ENCODE data around the gene MAGI2. TPM values are rescaled to one million over a fixed set of nuclear protein-coding genes. Genes with fewer than 3 reads are reported as not detected.

Gene MAGI2
- total and polyA plus RNA-seq, 2 experiments from 2014 or later = 10.4 to 26.4 TPM

DNA sequence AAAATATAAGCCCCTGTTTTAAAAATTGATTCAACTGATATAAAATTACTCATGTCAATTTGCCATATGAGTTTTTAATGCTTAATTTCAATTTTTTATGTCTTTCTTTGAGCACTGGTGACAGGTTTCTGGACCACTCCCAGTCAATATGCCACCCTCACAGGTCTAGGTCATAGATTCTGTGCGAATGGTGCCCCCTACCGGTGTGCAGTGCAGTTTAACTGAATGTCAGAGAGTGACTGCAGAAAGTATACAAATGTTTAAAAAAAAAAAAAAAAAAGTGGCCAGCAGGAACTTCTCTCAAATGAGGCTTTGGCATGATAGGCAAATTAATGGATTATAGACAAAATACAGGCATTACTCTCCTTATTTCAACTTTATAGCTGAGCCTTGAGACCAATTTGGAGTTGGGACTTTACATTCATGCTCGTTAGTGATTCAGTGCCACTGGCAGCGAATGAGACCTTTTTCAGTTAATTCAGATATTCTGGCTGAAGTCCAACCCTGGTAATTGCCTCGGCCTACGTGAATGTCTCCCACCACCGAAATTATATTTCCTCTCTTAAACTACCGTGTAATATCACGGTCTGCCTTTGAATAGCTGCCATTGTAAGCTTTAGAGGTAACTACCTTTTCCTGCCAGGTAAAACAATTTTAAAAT, 1227.3 kb downstream of the MAGI2 start:
- Mint-ChIP-seq H3K9me3 (no peaks in the 10 kb centered on the region), H3K27me3 (ENCODE audit: insufficient read depth, low read depth, poor library complexity) (no peaks in the 10 kb centered on the region), H3K36me3 (ENCODE audit: low read depth) (no peaks in the 10 kb centered on the region; the same call in 2 of the 3 replicates), H3K27ac (no peak overlapping the region), H3K4me3 (no peak overlapping the region), H3K4me1 (peaks cover 3% of the 10 kb centered on the region; the same call in 2 of the 3 replicates)
- Histone ChIP-seq H3K4me3 (no peak overlapping the region), H3K4me1 (ENCODE audit: insufficient read depth) (no peaks in the 10 kb centered on the region; the same call in 1 of the 2 replicates), H3K9me2 (ENCODE audit: insufficient read depth) (peaks cover under 1% of the 10 kb centered on the region; the same call in 1 of the 2 replicates), H3K79me2 (replicated peaks; ENCODE audit: insufficient read depth) (no peaks in the 10 kb centered on the region), H3K27me3 (ENCODE audit: insufficient read depth) (no peaks in the 10 kb centered on the region), H4K20me1 (replicated peaks; ENCODE audit: insufficient read depth) (no peaks in the 10 kb centered on the region; the same call in 1 of the 2 replicates), H2AFZ (no peak overlapping the region), H3K36me3 (ENCODE audit: insufficient read depth) (no peaks in the 10 kb centered on the region), H3K4me2 (no peak overlapping the region), H3F3A (replicated peaks; ENCODE audit: low read depth) (no peaks in the 10 kb centered on the region), H3K27ac (ENCODE audit: low read depth) (no peak overlapping the region)
- ATAC-seq = peak; percentile 92
- no peak for TF ChIP-seq STAT1 (IDR thresholded peaks at IDR 0.05; ENCODE audit: unreplicated experiment)
- no peak for TF ChIP-seq ETS1 (IDR thresholded peaks at IDR 0.05)
- TF ChIP-seq, protein P1, sequence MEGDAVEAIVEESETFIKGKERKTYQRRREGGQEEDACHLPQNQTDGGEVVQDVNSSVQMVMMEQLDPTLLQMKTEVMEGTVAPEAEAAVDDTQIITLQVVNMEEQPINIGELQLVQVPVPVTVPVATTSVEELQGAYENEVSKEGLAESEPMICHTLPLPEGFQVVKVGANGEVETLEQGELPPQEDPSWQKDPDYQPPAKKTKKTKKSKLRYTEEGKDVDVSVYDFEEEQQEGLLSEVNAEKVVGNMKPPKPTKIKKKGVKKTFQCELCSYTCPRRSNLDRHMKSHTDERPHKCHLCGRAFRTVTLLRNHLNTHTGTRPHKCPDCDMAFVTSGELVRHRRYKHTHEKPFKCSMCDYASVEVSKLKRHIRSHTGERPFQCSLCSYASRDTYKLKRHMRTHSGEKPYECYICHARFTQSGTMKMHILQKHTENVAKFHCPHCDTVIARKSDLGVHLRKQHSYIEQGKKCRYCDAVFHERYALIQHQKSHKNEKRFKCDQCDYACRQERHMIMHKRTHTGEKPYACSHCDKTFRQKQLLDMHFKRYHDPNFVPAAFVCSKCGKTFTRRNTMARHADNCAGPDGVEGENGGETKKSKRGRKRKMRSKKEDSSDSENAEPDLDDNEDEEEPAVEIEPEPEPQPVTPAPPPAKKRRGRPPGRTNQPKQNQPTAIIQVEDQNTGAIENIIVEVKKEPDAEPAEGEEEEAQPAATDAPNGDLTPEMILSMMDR (conservative IDR thresholded peaks at IDR 0.05; ENCODE audit: low read depth in 2 of 2) = peak; percentile 84 to 91
- DNase-seq (ENCODE audit: low spot score) = peak; percentile 86

- Histone ChIP-seq H3K79me2 (replicated peaks; ENCODE audit: insufficient read depth) (no peaks in the 10 kb centered on the region), H3F3A (replicated peaks; ENCODE audit: low read depth) (no peaks in the 10 kb centered on the region), H3K4me2 (no peak overlapping the region), H3K36me3 (ENCODE audit: insufficient read depth) (no peaks in the 10 kb centered on the region), H2AFZ (no peak overlapping the region), H4K20me1 (replicated peaks; ENCODE audit: insufficient read depth) (no peaks in the 10 kb centered on the region; the same call in 1 of the 2 replicates), H3K27ac (ENCODE audit: low read depth) (no peak overlapping the region), H3K9me2 (ENCODE audit: insufficient read depth) (peaks cover 4% of the 10 kb centered on the region; the same call in 1 of the 2 replicates), H3K4me3 (no peak overlapping the region), H3K27me3 (ENCODE audit: insufficient read depth) (no peaks in the 10 kb centered on the region), H3K4me1 (ENCODE audit: insufficient read depth) (no peaks in the 10 kb centered on the region; the same call in 1 of the 2 replicates)
- Mint-ChIP-seq H3K27ac (no peak overlapping the region), H3K4me1 (peaks cover 3% of the 10 kb centered on the region; the same call in 2 of the 3 replicates), H3K27me3 (ENCODE audit: insufficient read depth, low read depth, poor library complexity) (no peaks in the 10 kb centered on the region), H3K4me3 (no peak overlapping the region), H3K9me3 (no peaks in the 10 kb centered on the region), H3K36me3 (ENCODE audit: low read depth) (no peaks in the 10 kb centered on the region; the same call in 2 of the 3 replicates)
- DNase-seq (ENCODE audit: low spot score) (no peak), ATAC-seq (no peak)
- TF ChIP-seq STAT1 (IDR thresholded peaks at IDR 0.05; ENCODE audit: unreplicated experiment) = no peak
- TF ChIP-seq CREB1 (CRISPR knock-in tag; IDR thresholded peaks at IDR 0.05; ENCODE audit: low read depth) = no peak
- no peak for TF ChIP-seq NANOG (IDR thresholded peaks at IDR 0.05; ENCODE audit: borderline replicate concordance)
- TF ChIP-seq ZNF462 (CRISPR knock-in tag; IDR thresholded peaks at IDR 0.05) = no peak
- TF ChIP-seq ZNF114 (CRISPR knock-in tag; IDR thresholded peaks at IDR 0.05) = no peak
- TF ChIP-seq, protein P1 (conservative IDR thresholded peaks at IDR 0.05; ENCODE audit: low read depth in 2 of 2) = no peak
- no peak for TF ChIP-seq JUNB (IDR thresholded peaks at IDR 0.05; ENCODE audit: unreplicated experiment)
These were observed 1227.9 kb downstream of the MAGI2 start for GRCh38 chr7:78225534-78225933.
